ENCODE measurements around the gene TFAP2B.

GRCh38 chr6:50849796-50850180 is 31.1 kb downstream of the TFAP2B start:
- TF ChIP-seq POLR2AphosphoS5 (IDR thresholded peaks at IDR 0.05; ENCODE audit: low read depth, low read length): no peak
- no peak for TF ChIP-seq TAF1 (IDR thresholded peaks at IDR 0.05; ENCODE audit: borderline replicate concordance, insufficient read depth, low read length)
- TF ChIP-seq REST (IDR thresholded peaks at IDR 0.05; ENCODE audit: insufficient read depth in 1 of 2, low read depth in 2 of 2, low read length in 2 of 2): no peak
- no peak for TF ChIP-seq SIN3A (IDR thresholded peaks at IDR 0.05; ENCODE audit: borderline replicate concordance, insufficient read depth, low read length)

Data from PFSK-1 (cell line).